Gastroesophageal sphincter (tissue), 4 donors: ENCODE measurements around the gene SAE1. TPM values are rescaled to one million over a fixed set of nuclear protein-coding genes. Genes with fewer than 3 reads are reported as not detected.
A peak's percentile ranks its signal among the peaks of the same experiment; 100 is the strongest.
"Not testable (repeated sequence)": the region's sequence is repeated elsewhere in the genome, so short reads cannot be mapped to it uniquely, and the experiment has no call there.

Experiments
- ATAC-seq: fragments of 150-250 bp; one replicate; pipeline ENCODE4 v1.9.1; 2016; ENCODE audit warnings: mild to moderate bottlenecking, moderate library complexity
- H3K27ac ChIP-seq, 4 donors: fragments of 200-600 bp; sonication (generic) in 3 of 4; 1 replicate in 3 of 4; 2 replicates in 1 of 4; pipeline ENCODE4 v1.5.1; 2016 to 2019
- H3K27me3 ChIP-seq: fragments of 200-600 bp; sonication (generic); one replicate; pipeline ENCODE4 v1.5.1; 2019
- H3K36me3 ChIP-seq, 2 donors: fragments of 200-600 bp; sonication (generic); one replicate each; pipeline ENCODE4 v1.5.1; 2019; ENCODE audit warnings: control low read depth in 1 of 2
- H3K4me1 ChIP-seq, 3 donors: fragments of 200-600 bp; sonication (generic); 1 replicate in 2 of 3; 2 replicates in 1 of 3; pipeline ENCODE4 v1.5.1; 2016 to 2019; ENCODE audit warnings: control low read depth in 2 of 3
- H3K4me3 ChIP-seq, 2 donors: fragments of 200-600 bp; sonication (generic); one replicate each; pipeline ENCODE4 v1.5.1; 2019; ENCODE audit warnings: mild to moderate bottlenecking in 1 of 2, moderate library complexity in 1 of 2
- H3K9me3 ChIP-seq, 3 donors: fragments of 200-600 bp; sonication (generic); one replicate each; pipeline ENCODE4 v1.5.1; 2017 to 2019; ENCODE audit warnings: control low read depth in 2 of 3
- EP300 ChIP-seq: sonication (generic); formaldehyde crosslinking; IDR thresholded peaks from one replicate; pipeline ENCODE4 v1.6.1; 2017; ENCODE audit warnings: antibody characterized with exemption, mild to moderate bottlenecking
- POLR2A ChIP-seq, 2 donors: fragments of 450-650 bp; IDR thresholded peaks; one replicate each; pipeline ENCODE4 v1.6.1; 2017; ENCODE audit warnings: antibody characterized with exemption in 2 of 2, mild to moderate bottlenecking in 2 of 2, moderate library complexity in 1 of 2
- POLR2AphosphoS5 ChIP-seq: sonication (generic); formaldehyde crosslinking; IDR thresholded peaks from one replicate; pipeline ENCODE4 v1.6.1; 2017; ENCODE audit warnings: antibody characterized with exemption
- WGBS, 2 donors: methylation state at CpG; one replicate each; pipeline ENCODE4 v1.1.5; 2018; ENCODE audit warnings: low coverage in 1 of 2; 5-methylcytosine and 5-hydroxymethylcytosine counted together
- total RNA-seq, 4 donors: library from RNA; depleted of rRNA; stranded (reverse); fragments of >200 nt; gene quantifications; one replicate each; pipeline ENCODE4 v1.1.0, GENCODE V29; 2016
- TF ChIP-seq, protein P1 (sequence below), 4 experiments: fragments of 200-600 bp in 2 of 4; fragments of 450-650 bp in 2 of 4; sonication (generic) in 1 of 4; IDR thresholded peaks; one replicate each; pipeline ENCODE4 v1.5.1; 2017 to 2019; ENCODE audit warnings: antibody characterized with exemption in 4 of 4, mild to moderate bottlenecking in 2 of 4, moderate library complexity in 2 of 4

SAE1 gene
- total RNA-seq, 4 donors from 2014 or later = 134 to 157 (median 153) TPM

DNA sequence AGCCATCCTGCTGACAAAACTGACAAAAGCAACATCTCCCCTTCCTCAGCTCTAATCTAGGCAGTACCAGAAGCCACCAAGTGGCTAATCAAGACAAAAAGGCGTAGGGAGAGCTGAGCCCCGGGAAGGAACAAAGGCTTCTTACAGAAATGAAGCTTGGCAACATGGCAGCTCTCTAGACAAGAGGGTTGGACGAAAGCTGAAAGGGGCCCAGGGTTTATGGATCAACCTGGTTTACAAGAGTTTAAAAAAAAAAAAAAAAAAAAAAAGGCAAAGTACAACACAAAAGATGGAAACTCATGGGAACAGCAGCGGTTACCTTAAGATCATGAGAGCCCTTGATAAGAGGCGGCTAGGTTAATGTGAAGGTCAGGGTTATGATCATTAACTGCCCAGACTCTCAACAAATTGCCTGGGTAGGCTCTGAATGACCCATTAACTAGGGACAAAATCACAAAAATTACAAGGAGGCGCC is 31.0 kb upstream of the SAE1 start:
- Histone ChIP-seq H3K4me3 (no peak overlapping the region), H3K36me3 (no peaks in the 10 kb centered on the region), H3K9me3 (no peaks in the 10 kb centered on the region), H3K27ac (no peak overlapping the region), H3K4me1 (peaks cover 0 to 99% (median 26%) of the 10 kb centered on the region in 3 donors), H3K27me3 (no peaks in the 10 kb centered on the region)
- WGBS, 2 donors = 93% methylated on average over 5 to 6 of the region's 6 CpGs
- TF ChIP-seq POLR2A (IDR thresholded peaks at IDR 0.05) (no peak), EP300 (no peak), POLR2AphosphoS5 (no peak)
- TF ChIP-seq, protein P1, sequence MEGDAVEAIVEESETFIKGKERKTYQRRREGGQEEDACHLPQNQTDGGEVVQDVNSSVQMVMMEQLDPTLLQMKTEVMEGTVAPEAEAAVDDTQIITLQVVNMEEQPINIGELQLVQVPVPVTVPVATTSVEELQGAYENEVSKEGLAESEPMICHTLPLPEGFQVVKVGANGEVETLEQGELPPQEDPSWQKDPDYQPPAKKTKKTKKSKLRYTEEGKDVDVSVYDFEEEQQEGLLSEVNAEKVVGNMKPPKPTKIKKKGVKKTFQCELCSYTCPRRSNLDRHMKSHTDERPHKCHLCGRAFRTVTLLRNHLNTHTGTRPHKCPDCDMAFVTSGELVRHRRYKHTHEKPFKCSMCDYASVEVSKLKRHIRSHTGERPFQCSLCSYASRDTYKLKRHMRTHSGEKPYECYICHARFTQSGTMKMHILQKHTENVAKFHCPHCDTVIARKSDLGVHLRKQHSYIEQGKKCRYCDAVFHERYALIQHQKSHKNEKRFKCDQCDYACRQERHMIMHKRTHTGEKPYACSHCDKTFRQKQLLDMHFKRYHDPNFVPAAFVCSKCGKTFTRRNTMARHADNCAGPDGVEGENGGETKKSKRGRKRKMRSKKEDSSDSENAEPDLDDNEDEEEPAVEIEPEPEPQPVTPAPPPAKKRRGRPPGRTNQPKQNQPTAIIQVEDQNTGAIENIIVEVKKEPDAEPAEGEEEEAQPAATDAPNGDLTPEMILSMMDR (IDR thresholded peaks at IDR 0.05) = no peak
- ATAC-seq = no peak

GRCh38 chr19:47100290-47100689 is 30.3 kb upstream of the SAE1 start:
- H3K9me3 ChIP-seq = no peaks in the 10 kb centered on the region
- no peak for ATAC-seq
- TF ChIP-seq POLR2AphosphoS5 (no peak), EP300 (no peak), POLR2A (IDR thresholded peaks at IDR 0.05) (no peak)
- TF ChIP-seq, protein P1 (IDR thresholded peaks at IDR 0.05) = no peak
- H3K4me1 ChIP-seq = peaks cover 0 to 99% (median 20%) of the 10 kb centered on the region in 3 donors
- 100% methylated on average over 2 to 4 of the region's 5 CpGs for WGBS, 2 donors
- no peak overlapping the region for H3K4me3 ChIP-seq
- no peaks in the 10 kb centered on the region for H3K27me3 ChIP-seq
- H3K36me3 ChIP-seq = no peaks in the 10 kb centered on the region
- no peak overlapping the region for H3K27ac ChIP-seq

DNA sequence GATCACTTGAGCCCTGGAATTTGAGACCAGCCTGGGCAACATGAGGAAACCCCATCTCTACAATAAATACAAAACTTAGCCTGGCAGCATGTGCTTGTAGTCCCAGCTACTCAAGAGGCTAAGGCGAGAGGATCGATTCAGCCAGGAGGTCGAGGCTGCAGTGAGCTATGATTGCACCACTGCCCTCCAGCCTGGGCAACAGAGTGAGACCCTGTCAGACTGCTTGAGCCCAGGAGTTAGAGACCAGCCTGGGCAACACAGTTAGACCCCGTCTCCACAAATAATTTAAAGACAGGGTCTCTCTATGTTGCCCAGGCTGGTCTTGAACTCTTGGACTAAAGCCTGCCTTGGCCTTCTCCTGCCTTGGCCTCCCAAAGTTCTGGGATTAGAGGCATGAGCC is 29.5 kb upstream of the SAE1 start:
- not testable (repeated sequence) for ATAC-seq, H3K27me3 ChIP-seq, H3K27ac ChIP-seq, H3K9me3 ChIP-seq, H3K36me3 ChIP-seq, H3K4me3 ChIP-seq
- peaks cover 0 to 99% (median 17%) of the 10 kb centered on the region in 3 donors for H3K4me1 ChIP-seq
- no CpG with 5 or more reads among the region's 4 CpGs for WGBS, 2 donors

DNA sequence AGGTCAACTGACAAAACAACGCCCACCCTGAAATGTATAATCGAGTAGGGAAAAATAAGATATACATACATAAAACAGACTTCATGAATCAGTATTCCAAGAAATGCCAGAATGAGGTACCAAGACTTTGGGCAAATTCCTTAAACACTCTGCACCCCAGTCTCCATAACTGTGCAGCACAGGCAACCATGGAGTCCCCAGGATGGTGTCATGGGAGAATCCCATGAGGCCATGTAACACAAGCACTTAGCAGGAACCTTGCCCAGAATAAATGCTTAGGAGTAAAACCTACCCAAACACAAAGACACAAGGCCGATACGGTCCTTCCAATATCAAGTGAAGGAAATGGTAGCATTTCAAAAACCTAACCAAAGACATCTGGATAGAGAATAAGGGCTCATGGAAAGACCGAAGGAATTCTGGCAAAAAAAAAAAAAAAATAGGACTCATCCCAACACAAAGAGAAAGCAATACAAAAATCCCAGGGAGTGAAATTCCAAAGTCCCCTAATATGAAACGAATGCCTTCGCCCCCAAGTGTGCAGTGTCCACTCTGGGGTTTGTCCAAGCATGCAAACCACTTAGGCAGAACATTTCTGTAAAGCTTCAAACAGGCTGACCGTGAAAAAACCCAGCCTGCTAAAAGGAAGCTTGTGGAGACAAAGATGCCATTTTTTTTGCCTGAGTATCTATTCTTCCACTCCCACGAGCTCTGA is 28.1 kb upstream of the SAE1 start:
- no peak for TF ChIP-seq EP300
- TF ChIP-seq POLR2A (IDR thresholded peaks at IDR 0.05) = no peak
- TF ChIP-seq POLR2AphosphoS5 = no peak
- TF ChIP-seq, protein P1 (IDR thresholded peaks at IDR 0.05) = no peak
- no peak overlapping the region for H3K4me3 ChIP-seq
- WGBS, 2 donors = 46 to 63% methylated on average over 9 of the region's 9 CpGs
- no peak for ATAC-seq
- H3K4me1 ChIP-seq = peaks cover 6 to 99% (median 27%) of the 10 kb centered on the region in 3 donors
- H3K36me3 ChIP-seq = no peaks in the 10 kb centered on the region
- no peaks in the 10 kb centered on the region for H3K27me3 ChIP-seq
- no peaks in the 10 kb centered on the region for H3K9me3 ChIP-seq
- H3K27ac ChIP-seq = peak overlapping the region in 1 of 4 donors; percentile 0

DNA sequence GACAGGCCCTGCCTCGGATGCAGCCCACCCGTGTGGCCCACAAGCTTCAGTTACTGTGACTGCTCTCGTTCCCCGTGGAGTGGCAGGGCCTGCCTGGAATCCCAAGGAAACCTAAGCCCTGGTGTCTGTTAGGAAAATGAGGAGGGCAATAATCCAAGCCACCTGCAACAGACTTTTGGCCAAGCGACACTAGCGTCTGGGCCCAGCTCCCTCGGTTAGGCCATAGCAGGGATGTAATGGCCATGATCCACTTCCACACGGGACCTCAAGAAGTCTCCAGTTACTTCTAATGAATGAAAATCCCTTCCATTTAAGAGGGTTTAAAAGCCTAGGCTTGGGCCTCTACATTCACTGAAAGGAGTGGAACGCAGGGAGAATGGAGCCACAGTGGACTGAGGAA is 26.0 kb upstream of the SAE1 start:
- peaks cover 12 to 99% (median 28%) of the 10 kb centered on the region in 3 donors for H3K4me1 ChIP-seq
- WGBS, 2 donors = 67% methylated on average over 7 of the region's 9 CpGs; no CpG with 5 or more reads in 1 of the 2 donors

GRCh38 chr19:47105874-47106273 is 24.8 kb upstream of the SAE1 start:
- Histone ChIP-seq H3K4me1 (peaks cover 12 to 99% (median 32%) of the 10 kb centered on the region in 3 donors), H3K36me3 (no peaks in the 10 kb centered on the region), H3K27ac (peak overlapping the region; percentile 71 to 100 (median 92)), H3K4me3 (no peak overlapping the region), H3K9me3 (no peaks in the 10 kb centered on the region), H3K27me3 (no peaks in the 10 kb centered on the region)
- 0 to 30% methylated on average over 1 of the region's 2 CpGs for WGBS, 2 donors
- TF ChIP-seq EP300 = no peak
- TF ChIP-seq, protein P1 (IDR thresholded peaks at IDR 0.05) = no peak
- no peak for ATAC-seq

More for the DNA sequence above, 26.0 kb upstream of the SAE1 start:
- H3K9me3 ChIP-seq = no peaks in the 10 kb centered on the region
- TF ChIP-seq POLR2AphosphoS5 = no peak
- no peak for TF ChIP-seq POLR2A (IDR thresholded peaks at IDR 0.05)
- H3K36me3 ChIP-seq = no peaks in the 10 kb centered on the region
- no peak for ATAC-seq
- no peaks in the 10 kb centered on the region for H3K27me3 ChIP-seq
- H3K4me3 ChIP-seq = no peak overlapping the region
- peak overlapping the region in 3 of 4 donors; percentile 48 to 100 (median 100) for H3K27ac ChIP-seq
